ENCODE measurements around the gene ADCY5.

- TF ChIP-seq YY1 (IDR thresholded peaks at IDR 0.05; ENCODE audit: insufficient read depth, insufficient read length) (no peak), SUZ12 (IDR thresholded peaks at IDR 0.05; ENCODE audit: extremely low read depth, insufficient read depth, insufficient read length) (no peak)
Observed at GRCh38 chr3:123263941-123264340, 184.9 kb downstream of the ADCY5 start.

Measured in NT2/D1 (cell line).